NK-92 (cell line): Measurements from ENCODE around the gene ITPKC.
A peak's percentile ranks its signal among the peaks of the same experiment; 100 is the strongest.

ENCODE experiments used
- DNase-seq: peaks from one replicate; lab custom pipeline; 2025; ENCODE audit not compliant: unreplicated experiment; lab: John Stamatoyannopoulos, UW

The ITPKC gene

GRCh38 chr19:40716482-40717324, at the start of gene ITPKC, which contains the start of gene COQ8B:
Gene ITPKC (plus strand): TSS chr19:40717112. CDS start chr19:40717136, 24 bp downstream.
Gene COQ8B (minus strand): TSS chr19:40716886. CDS start chr19:40714632, 2,254 bp downstream.
- peak; percentile 90 for DNase-seq

GRCh38 chr19:40667602-40668001, 49.3 kb upstream of the ITPKC start:
- no peak for DNase-seq

- DNase-seq = no peak
Observed at GRCh38 chr19:40668991-40669614, 47.8 kb upstream of the ITPKC start.

- no peak for DNase-seq
Observed at GRCh38 chr19:40671404-40671803, 45.5 kb upstream of the ITPKC start.

GRCh38 chr19:40672038-40672437, 44.9 kb upstream of the ITPKC start:
- no peak for DNase-seq

GRCh38 chr19:40672573-40673299, 44.2 kb upstream of the ITPKC start:
- DNase-seq = no peak

GRCh38 chr19:40673397-40673796, 43.5 kb upstream of the ITPKC start:
- no peak for DNase-seq

- DNase-seq = no peak
Observed at GRCh38 chr19:40674291-40674690, 42.6 kb upstream of the ITPKC start.

GRCh38 chr19:40677156-40677555, 39.8 kb upstream of the ITPKC start:
- DNase-seq = no peak

- DNase-seq = no peak
Observed at GRCh38 chr19:40681039-40681438, 35.9 kb upstream of the ITPKC start.

- no peak for DNase-seq
Observed at GRCh38 chr19:40682431-40682964, 34.4 kb upstream of the ITPKC start.

- DNase-seq = no peak
Observed at GRCh38 chr19:40683437-40683836, 33.5 kb upstream of the ITPKC start.

GRCh38 chr19:40684280-40684679, 32.6 kb upstream of the ITPKC start:
- no peak for DNase-seq

- DNase-seq = no peak
Observed at GRCh38 chr19:40685016-40685526, 31.8 kb upstream of the ITPKC start.

GRCh38 chr19:40685563-40685962, 31.3 kb upstream of the ITPKC start:
- no peak for DNase-seq

GRCh38 chr19:40686882-40687524, 29.9 kb upstream of the ITPKC start:
- no peak for DNase-seq

- no peak for DNase-seq
Observed at GRCh38 chr19:40687525-40688016, 29.3 kb upstream of the ITPKC start.

- DNase-seq = no peak
Observed at GRCh38 chr19:40688309-40688708, 28.6 kb upstream of the ITPKC start.

GRCh38 chr19:40688987-40689338, 27.9 kb upstream of the ITPKC start:
- no peak for DNase-seq

GRCh38 chr19:40689339-40690049, 27.4 kb upstream of the ITPKC start:
- DNase-seq = no peak
